Prostate gland (tissue), 2 donors: Measurements from ENCODE around the gene OR1S1. TPM values are rescaled to one million over a fixed set of nuclear protein-coding genes. Genes with fewer than 3 reads are reported as not detected.

Experiments used
- DNase-seq: peaks from one replicate; pipeline ENCODE4 v3.0.0-alpha.2; 2019; ENCODE audit warnings: low spot score
- H3K27ac ChIP-seq, 2 donors: fragments of 200-600 bp; sonication (generic); 2 replicates each; pipeline ENCODE4 v1.5.1; 2017 to 2019
- H3K27me3 ChIP-seq: fragments of 200-600 bp; sonication (generic); replicated peaks from 2 replicates; pipeline ENCODE4 v1.5.1; 2019; ENCODE audit not compliant: insufficient read depth
- H3K36me3 ChIP-seq, 2 donors: fragments of 200-600 bp; sonication (generic); 1 replicate in 1 of 2; 2 replicates in 1 of 2; pipeline versions ENCODE4 v1.5.1 to v1.8.1; 2017 to 2019
- H3K4me1 ChIP-seq: fragments of 200-600 bp; sonication (generic); replicated peaks from 2 replicates; pipeline ENCODE4 v1.5.1; 2019
- H3K4me3 ChIP-seq, 2 donors: fragments of 200-600 bp; sonication (generic); 2 replicates each; pipeline ENCODE4 v1.5.1; 2017 to 2019
- H3K9me3 ChIP-seq: fragments of 200-600 bp; sonication (generic); 2 replicates; pipeline ENCODE4 v1.5.1; 2017
- POLR2A ChIP-seq: fragments of 450-650 bp; IDR thresholded peaks from one replicate; pipeline ENCODE4 v1.6.1; 2016; ENCODE audit warnings: antibody characterized with exemption, mild to moderate bottlenecking
- POLR2AphosphoS5 ChIP-seq: sonication (generic); formaldehyde crosslinking; IDR thresholded peaks from one replicate; pipeline ENCODE4 v1.6.1; 2017; ENCODE audit warnings: antibody characterized with exemption
- WGBS: methylation state at CpG from one replicate; pipeline ENCODE4 v1.1.5; 2018; 5-methylcytosine and 5-hydroxymethylcytosine counted together
- intact Hi-C: fragments of 100-400 bp; cut with DNase I; formaldehyde crosslinking; loops from one replicate; pipeline ENCODE4 v1.14.2; 2022
- total RNA-seq, 2 donors: library from RNA; depleted of rRNA; stranded (reverse); fragments of >200 nt; gene quantifications; one replicate each; pipeline ENCODE4 v1.1.0, GENCODE V29; 2016
- TF ChIP-seq, protein P1 (sequence below), 4 experiments: fragments of 200-600 bp in 2 of 4; fragments of 450-650 bp in 2 of 4; sonication (generic) in 2 of 4; IDR thresholded peaks; 1 replicate in 3 of 4; 2 replicates in 1 of 4; pipeline ENCODE4 v1.5.1; 2016 to 2019; ENCODE audit warnings: antibody characterized with exemption in 4 of 4, mild to moderate bottlenecking in 2 of 4, moderate library complexity in 2 of 4

The OR1S1 gene
- total RNA-seq, 2 donors from 2014 or later, result not detected

- no peak overlapping the region for H3K4me3 ChIP-seq
- no peaks in the 10 kb centered on the region for H3K9me3 ChIP-seq
- no peak overlapping the region for H3K27ac ChIP-seq
- intact Hi-C loops, result no loop called here
- no peak for DNase-seq
- TF ChIP-seq POLR2A, result no peak
- TF ChIP-seq POLR2AphosphoS5, result no peak
- TF ChIP-seq, protein P1, sequence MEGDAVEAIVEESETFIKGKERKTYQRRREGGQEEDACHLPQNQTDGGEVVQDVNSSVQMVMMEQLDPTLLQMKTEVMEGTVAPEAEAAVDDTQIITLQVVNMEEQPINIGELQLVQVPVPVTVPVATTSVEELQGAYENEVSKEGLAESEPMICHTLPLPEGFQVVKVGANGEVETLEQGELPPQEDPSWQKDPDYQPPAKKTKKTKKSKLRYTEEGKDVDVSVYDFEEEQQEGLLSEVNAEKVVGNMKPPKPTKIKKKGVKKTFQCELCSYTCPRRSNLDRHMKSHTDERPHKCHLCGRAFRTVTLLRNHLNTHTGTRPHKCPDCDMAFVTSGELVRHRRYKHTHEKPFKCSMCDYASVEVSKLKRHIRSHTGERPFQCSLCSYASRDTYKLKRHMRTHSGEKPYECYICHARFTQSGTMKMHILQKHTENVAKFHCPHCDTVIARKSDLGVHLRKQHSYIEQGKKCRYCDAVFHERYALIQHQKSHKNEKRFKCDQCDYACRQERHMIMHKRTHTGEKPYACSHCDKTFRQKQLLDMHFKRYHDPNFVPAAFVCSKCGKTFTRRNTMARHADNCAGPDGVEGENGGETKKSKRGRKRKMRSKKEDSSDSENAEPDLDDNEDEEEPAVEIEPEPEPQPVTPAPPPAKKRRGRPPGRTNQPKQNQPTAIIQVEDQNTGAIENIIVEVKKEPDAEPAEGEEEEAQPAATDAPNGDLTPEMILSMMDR (IDR thresholded peaks at IDR 0.05), result no peak
- H3K4me1 ChIP-seq, result no peaks in the 10 kb centered on the region
- H3K36me3 ChIP-seq, result no peaks in the 10 kb centered on the region
- H3K27me3 ChIP-seq, result no peaks in the 10 kb centered on the region
- 78% methylated on average over 7 of the region's 7 CpGs for WGBS
These were observed 10.2 kb downstream of the OR1S1 start for GRCh38 chr11:58222721-58223120.

GRCh38 chr11:58227956-58228615 is 15.6 kb downstream of the OR1S1 start:
- Histone ChIP-seq H3K36me3 (no peaks in the 10 kb centered on the region), H3K4me3 (no peak overlapping the region), H3K9me3 (no peaks in the 10 kb centered on the region), H3K27ac (no peak overlapping the region), H3K4me1 (no peaks in the 10 kb centered on the region), H3K27me3 (no peaks in the 10 kb centered on the region)
- no peak for DNase-seq
- TF ChIP-seq POLR2AphosphoS5 (no peak), POLR2A (no peak)
- TF ChIP-seq, protein P1 (IDR thresholded peaks at IDR 0.05), result no peak
- intact Hi-C loops, result no loop called here
- 94% methylated on average over 32 of the region's 32 CpGs for WGBS

GRCh38 chr11:58243954-58244353 is 31.4 kb downstream of the OR1S1 start:
- no peak for DNase-seq
- no peak overlapping the region for H3K4me3 ChIP-seq
- WGBS, result 93% methylated on average over 2 of the region's 2 CpGs
- no peaks in the 10 kb centered on the region for H3K36me3 ChIP-seq
- no peaks in the 10 kb centered on the region for H3K27me3 ChIP-seq
- no peaks in the 10 kb centered on the region for H3K9me3 ChIP-seq
- intact Hi-C loops, result no loop called here
- H3K4me1 ChIP-seq, result no peaks in the 10 kb centered on the region
- no peak for TF ChIP-seq POLR2AphosphoS5
- TF ChIP-seq, protein P1 (IDR thresholded peaks at IDR 0.05), result no peak
- TF ChIP-seq POLR2A, result no peak
- no peak overlapping the region for H3K27ac ChIP-seq

DNA sequence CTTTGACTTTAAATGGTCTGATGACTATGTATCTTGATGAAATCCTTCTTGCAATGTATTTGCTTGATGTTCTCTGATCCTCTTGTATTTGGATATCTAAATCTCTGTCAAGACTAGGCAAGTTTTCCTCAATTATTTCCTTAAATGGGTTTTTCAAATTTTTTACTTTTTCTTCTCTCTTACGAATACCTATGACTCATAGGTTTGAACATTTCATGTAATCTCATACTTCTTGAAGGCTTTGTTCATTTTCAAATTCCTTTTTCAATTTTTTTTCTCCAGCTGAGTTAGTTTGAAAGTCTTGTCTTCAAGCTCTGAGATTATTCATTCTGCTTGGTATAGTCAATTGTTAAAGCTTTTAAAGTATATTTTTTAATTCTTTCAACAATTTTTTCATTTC is 42.4 kb downstream of the OR1S1 start:
- H3K4me1 ChIP-seq, result no peaks in the 10 kb centered on the region
- no peak for DNase-seq
- 90% methylated on average over 1 of the region's 1 CpG for WGBS
- intact Hi-C loops, result no loop called here
- H3K36me3 ChIP-seq, result no peaks in the 10 kb centered on the region
- H3K27me3 ChIP-seq, result no peaks in the 10 kb centered on the region
- no peak for TF ChIP-seq POLR2A
- TF ChIP-seq, protein P1 (IDR thresholded peaks at IDR 0.05), result no peak
- no peak for TF ChIP-seq POLR2AphosphoS5
- no peak overlapping the region for H3K4me3 ChIP-seq
- H3K9me3 ChIP-seq, result no peaks in the 10 kb centered on the region
- no peak overlapping the region for H3K27ac ChIP-seq

- Histone ChIP-seq H3K27ac (no peak overlapping the region), H3K36me3 (no peaks in the 10 kb centered on the region), H3K4me3 (no peak overlapping the region), H3K9me3 (no peaks in the 10 kb centered on the region), H3K27me3 (no peaks in the 10 kb centered on the region), H3K4me1 (no peaks in the 10 kb centered on the region)
- DNase-seq, result no peak
- 84% methylated on average over 2 of the region's 2 CpGs for WGBS
- no peak for TF ChIP-seq POLR2A
- TF ChIP-seq, protein P1 (IDR thresholded peaks at IDR 0.05), result no peak
- no peak for TF ChIP-seq POLR2AphosphoS5
- intact Hi-C loops, result no loop called here
These were observed 47.5 kb downstream of the OR1S1 start for GRCh38 chr11:58259983-58260382.
